Panc1 (cell line): ENCODE results near the gene AGAP1.

Experiments
- POLR2AphosphoS5 ChIP-seq: IDR thresholded peaks from 2 replicates; pipeline ENCODE4 v1.6.1; 2012; ENCODE audit warnings: mild to moderate bottlenecking, low read depth, low read length, moderate library complexity
- TCF7L2 ChIP-seq: IDR thresholded peaks from 2 replicates; pipeline ENCODE4 v1.6.1; 2011; ENCODE audit warnings: mild to moderate bottlenecking, low read depth, low read length, inconsistent platforms
- TF ChIP-seq, protein P1 (sequence below): fragments of 450-650 bp; IDR thresholded peaks from 2 replicates; pipeline ENCODE4 v1.5.1; 2017; ENCODE audit warnings: mild to moderate bottlenecking

DNA sequence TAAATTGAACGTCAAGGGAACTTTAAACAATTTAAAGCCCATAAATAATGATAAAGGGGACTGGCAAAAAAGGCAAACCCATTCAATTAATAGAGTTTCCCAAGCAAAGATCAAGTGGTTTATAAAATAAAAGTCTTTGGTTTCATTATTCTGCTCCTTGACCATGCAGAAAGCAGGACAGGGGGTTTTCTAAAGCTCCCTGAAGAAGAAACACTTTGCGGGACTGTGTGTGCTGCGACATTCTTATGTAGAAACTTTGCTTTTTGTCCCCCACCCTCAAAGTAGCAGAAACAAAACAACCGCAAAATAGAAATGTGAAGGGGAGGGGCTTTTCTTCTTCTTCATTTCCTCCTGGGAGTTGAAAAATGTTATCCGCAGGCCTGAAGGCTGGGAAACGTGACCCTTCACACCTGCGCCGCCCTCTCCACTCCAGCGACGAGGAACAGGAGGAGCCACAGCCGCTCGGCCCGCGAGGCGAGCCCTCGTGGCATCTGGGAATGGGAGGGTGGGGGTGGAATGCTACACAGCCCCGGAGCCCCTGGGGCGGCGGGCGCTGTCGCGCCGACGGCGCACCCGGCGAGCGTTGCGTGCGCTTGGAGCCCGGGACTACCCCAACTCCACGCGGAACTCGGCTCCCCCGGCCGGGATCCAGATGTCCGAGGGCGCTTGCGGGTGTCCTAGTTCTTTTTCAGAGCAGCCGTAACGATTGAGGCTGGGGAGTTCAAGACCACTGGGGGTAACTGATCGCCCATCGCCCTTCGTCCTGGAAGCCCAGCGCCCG, 678.6 kb downstream of the AGAP1 start:
- no peak for TF ChIP-seq TCF7L2
- TF ChIP-seq, protein P1, sequence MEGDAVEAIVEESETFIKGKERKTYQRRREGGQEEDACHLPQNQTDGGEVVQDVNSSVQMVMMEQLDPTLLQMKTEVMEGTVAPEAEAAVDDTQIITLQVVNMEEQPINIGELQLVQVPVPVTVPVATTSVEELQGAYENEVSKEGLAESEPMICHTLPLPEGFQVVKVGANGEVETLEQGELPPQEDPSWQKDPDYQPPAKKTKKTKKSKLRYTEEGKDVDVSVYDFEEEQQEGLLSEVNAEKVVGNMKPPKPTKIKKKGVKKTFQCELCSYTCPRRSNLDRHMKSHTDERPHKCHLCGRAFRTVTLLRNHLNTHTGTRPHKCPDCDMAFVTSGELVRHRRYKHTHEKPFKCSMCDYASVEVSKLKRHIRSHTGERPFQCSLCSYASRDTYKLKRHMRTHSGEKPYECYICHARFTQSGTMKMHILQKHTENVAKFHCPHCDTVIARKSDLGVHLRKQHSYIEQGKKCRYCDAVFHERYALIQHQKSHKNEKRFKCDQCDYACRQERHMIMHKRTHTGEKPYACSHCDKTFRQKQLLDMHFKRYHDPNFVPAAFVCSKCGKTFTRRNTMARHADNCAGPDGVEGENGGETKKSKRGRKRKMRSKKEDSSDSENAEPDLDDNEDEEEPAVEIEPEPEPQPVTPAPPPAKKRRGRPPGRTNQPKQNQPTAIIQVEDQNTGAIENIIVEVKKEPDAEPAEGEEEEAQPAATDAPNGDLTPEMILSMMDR = no peak
- TF ChIP-seq POLR2AphosphoS5 = no peak
